Right atrium auricular region (tissue), 2 donors: ENCODE measurements around the gene FAM241B. TPM values are rescaled to one million over a fixed set of nuclear protein-coding genes. Genes with fewer than 3 reads are reported as not detected.
A peak's percentile ranks its signal among the peaks of the same experiment; 100 is the strongest.

Experiments used
- DNase-seq: peaks from one replicate; pipeline ENCODE4 v3.0.0-alpha.2; 2019; ENCODE audit warnings: low spot score
- H3K27ac ChIP-seq, 2 donors: fragments of 200-600 bp; sonication (generic); 1 replicate in 1 of 2; 2 replicates in 1 of 2; pipeline ENCODE4 v1.5.1; 2016 to 2019
- H3K27me3 ChIP-seq, 2 donors: fragments of 200-600 bp; sonication (generic); one replicate each; pipeline versions ENCODE4 v1.5.1 to v1.6.0; 2017 to 2019
- H3K36me3 ChIP-seq: fragments of 200-600 bp; sonication (generic); one replicate; pipeline ENCODE4 v1.5.1; 2016
- H3K4me1 ChIP-seq, 2 donors: fragments of 200-600 bp; sonication (generic); one replicate each; pipeline versions ENCODE4 v1.5.1 to v1.6.0; 2017 to 2019
- H3K4me3 ChIP-seq, 2 donors: fragments of 200-600 bp; sonication (generic); 1 replicate in 1 of 2; 2 replicates in 1 of 2; pipeline ENCODE4 v1.5.1; 2017 to 2019; ENCODE audit warnings: mild to moderate bottlenecking in 1 of 2, moderate library complexity in 1 of 2
- H3K9me3 ChIP-seq, 2 donors: fragments of 200-600 bp; sonication (generic); one replicate each; pipeline ENCODE4 v1.5.1; 2019
- CTCF ChIP-seq, 2 donors: fragments of 200-600 bp; sonication (generic); IDR thresholded peaks; one replicate each; pipeline ENCODE4 v1.5.1; 2019; ENCODE audit warnings: antibody characterized with exemption in 2 of 2
- total RNA-seq, 2 donors: library from RNA; depleted of rRNA; stranded (reverse); fragments of >200 nt; gene quantifications; one replicate each; pipeline ENCODE4 v1.1.0, GENCODE V29; 2016

The FAM241B gene
- total RNA-seq, 2 donors from 2014 or later = 2.1 to 3.5 TPM

GRCh38 chr10:69619626-69620025, 10.4 kb upstream of the FAM241B start:
- TF ChIP-seq CTCF (IDR thresholded peaks at IDR 0.05) = no peak
- Histone ChIP-seq H3K27ac (no peak overlapping the region), H3K4me1 (no peaks in the 10 kb centered on the region), H3K9me3 (peaks cover 0 to 7% of the 10 kb centered on the region in 2 donors), H3K4me3 (no peak overlapping the region), H3K36me3 (no peaks in the 10 kb centered on the region), H3K27me3 (no peaks in the 10 kb centered on the region)
- DNase-seq = no peak

- H3K27ac ChIP-seq = no peak overlapping the region
- peaks cover 0 to 7% of the 10 kb centered on the region in 2 donors for H3K9me3 ChIP-seq
- TF ChIP-seq CTCF (IDR thresholded peaks at IDR 0.05) = no peak
- no peak overlapping the region for H3K4me3 ChIP-seq
- H3K36me3 ChIP-seq = no peaks in the 10 kb centered on the region
- H3K4me1 ChIP-seq = no peaks in the 10 kb centered on the region
- no peaks in the 10 kb centered on the region for H3K27me3 ChIP-seq
- no peak for DNase-seq
Observed at GRCh38 chr10:69620625-69621024, 9.4 kb upstream of the FAM241B start.

GRCh38 chr10:69624245-69624786, 5.7 kb upstream of the FAM241B start:
- Histone ChIP-seq H3K4me3 (no peak overlapping the region), H3K4me1 (peaks cover 0 to 2% of the 10 kb centered on the region in 2 donors), H3K36me3 (no peaks in the 10 kb centered on the region), H3K27me3 (no peaks in the 10 kb centered on the region), H3K27ac (no peak overlapping the region), H3K9me3 (peaks cover 0 to 7% of the 10 kb centered on the region in 2 donors)
- no peak for DNase-seq
- TF ChIP-seq CTCF (IDR thresholded peaks at IDR 0.05) = no peak

- no peak for DNase-seq
- Histone ChIP-seq H3K4me3 (no peak overlapping the region), H3K27me3 (no peaks in the 10 kb centered on the region), H3K4me1 (peaks cover 0 to 14% of the 10 kb centered on the region in 2 donors), H3K36me3 (no peaks in the 10 kb centered on the region), H3K27ac (no peak overlapping the region), H3K9me3 (peaks cover 0 to 7% of the 10 kb centered on the region in 2 donors)
- TF ChIP-seq CTCF (IDR thresholded peaks at IDR 0.05) = no peak
Observed at GRCh38 chr10:69626826-69627225, 3.2 kb upstream of the FAM241B start.

- H3K36me3 ChIP-seq = no peaks in the 10 kb centered on the region
Observed at GRCh38 chr10:69628891-69629290, 1.2 kb upstream of the FAM241B start.

More at GRCh38 chr10:69628891-69629290, 1.2 kb upstream of the FAM241B start:
- peaks cover 0 to 7% of the 10 kb centered on the region in 2 donors for H3K9me3 ChIP-seq
- peaks cover 0 to 14% of the 10 kb centered on the region in 2 donors for H3K4me1 ChIP-seq
- H3K27me3 ChIP-seq = no peaks in the 10 kb centered on the region
- peak; percentile 38 for DNase-seq
- no peak overlapping the region for H3K4me3 ChIP-seq
- no peak for TF ChIP-seq CTCF (IDR thresholded peaks at IDR 0.05)
- no peak overlapping the region for H3K27ac ChIP-seq
